WI38 (cell line): ENCODE results near the gene NF1.

Experiments
- H3K4me3 ChIP-seq: 2 replicates; pipeline ENCODE4 v1.5.1; 2011; ENCODE audit warnings: low read depth, mild to moderate bottlenecking, control low read depth, low read length
- TF ChIP-seq, protein P1 (sequence below): IDR thresholded peaks from 2 replicates; pipeline ENCODE4 v1.5.1; 2012; ENCODE audit warnings: low read depth, mild to moderate bottlenecking, control low read depth, low read length

The NF1 gene

DNA sequence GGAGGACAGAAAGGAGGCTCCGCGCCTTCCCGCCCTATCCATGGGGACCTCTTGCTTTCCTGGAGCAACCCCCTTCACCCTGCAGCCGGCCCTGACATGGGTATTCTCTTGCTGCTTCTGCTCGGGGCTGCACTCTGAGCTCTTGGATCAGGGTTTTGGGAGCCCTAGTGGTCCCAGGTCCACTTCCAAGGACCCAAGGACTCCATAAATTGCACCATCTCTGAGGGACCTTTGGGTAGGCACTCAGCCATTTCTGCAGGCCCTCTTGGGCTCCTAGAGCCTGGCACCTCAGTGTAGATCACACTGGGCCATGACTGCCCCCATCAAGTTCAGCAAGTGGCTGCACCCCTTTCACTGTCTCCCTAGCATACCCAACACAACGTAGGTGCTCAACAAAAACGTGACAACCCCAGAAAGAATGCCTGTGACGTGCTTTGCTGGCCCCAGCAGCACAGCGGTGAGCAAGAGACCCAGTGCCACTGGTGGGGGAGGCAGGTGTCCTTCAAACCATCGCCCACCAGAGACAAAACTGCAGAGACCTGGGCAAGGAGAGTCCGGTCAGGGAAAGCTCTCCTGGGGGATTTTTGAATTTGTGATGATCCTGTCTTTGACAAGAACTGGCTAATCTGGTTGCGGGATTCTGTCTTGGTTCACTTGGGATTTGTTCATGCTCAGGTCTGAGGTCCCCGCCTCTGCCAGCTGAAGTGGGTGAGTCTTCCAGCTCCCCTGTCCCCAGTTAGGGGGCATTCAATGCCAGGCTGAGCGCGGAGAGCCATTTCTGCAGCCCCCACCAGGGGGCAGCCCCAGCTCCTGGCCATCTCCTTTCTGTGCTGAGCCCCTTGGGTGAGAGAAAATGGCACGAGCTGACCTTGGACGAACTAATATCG is 294.2 kb downstream of the NF1 start:
- no peak overlapping the region for H3K4me3 ChIP-seq

DNA sequence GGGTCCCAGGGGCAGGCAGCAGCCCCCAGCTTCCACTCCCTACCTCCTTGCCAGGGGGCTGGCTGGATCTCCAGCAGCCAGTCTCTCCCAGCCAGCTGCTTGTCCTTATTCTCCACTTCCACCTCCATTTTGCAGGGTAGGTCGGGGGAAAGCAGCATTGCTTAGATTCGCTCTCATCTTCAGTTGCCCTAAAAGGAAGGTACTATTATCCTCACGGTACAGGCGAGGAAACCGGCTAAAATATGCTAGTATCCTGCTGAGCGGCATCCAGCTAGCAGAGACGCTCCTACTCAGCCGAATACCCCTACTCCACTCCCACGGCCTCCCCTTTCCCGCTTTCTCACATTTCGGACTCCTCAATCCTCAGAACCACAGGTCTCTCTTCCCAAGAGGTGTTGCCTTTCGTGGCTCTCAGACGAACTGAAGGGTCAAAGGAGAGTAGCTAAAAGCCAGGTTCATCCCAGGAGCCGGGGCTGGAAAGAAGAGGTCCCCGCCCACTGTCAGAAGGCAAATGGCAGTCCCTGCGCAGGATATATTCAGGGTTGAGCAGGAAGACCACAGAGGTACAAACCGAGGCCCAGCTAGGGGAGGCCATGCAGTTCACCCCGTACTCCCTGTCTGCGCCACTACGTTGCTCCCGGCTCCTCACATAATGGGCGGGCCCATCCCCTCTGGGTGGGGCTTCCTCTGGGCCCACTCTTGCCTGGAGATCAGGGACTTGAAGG is 295.0 kb downstream of the NF1 start:
- H3K4me3 ChIP-seq = no peak overlapping the region
- TF ChIP-seq, protein P1, sequence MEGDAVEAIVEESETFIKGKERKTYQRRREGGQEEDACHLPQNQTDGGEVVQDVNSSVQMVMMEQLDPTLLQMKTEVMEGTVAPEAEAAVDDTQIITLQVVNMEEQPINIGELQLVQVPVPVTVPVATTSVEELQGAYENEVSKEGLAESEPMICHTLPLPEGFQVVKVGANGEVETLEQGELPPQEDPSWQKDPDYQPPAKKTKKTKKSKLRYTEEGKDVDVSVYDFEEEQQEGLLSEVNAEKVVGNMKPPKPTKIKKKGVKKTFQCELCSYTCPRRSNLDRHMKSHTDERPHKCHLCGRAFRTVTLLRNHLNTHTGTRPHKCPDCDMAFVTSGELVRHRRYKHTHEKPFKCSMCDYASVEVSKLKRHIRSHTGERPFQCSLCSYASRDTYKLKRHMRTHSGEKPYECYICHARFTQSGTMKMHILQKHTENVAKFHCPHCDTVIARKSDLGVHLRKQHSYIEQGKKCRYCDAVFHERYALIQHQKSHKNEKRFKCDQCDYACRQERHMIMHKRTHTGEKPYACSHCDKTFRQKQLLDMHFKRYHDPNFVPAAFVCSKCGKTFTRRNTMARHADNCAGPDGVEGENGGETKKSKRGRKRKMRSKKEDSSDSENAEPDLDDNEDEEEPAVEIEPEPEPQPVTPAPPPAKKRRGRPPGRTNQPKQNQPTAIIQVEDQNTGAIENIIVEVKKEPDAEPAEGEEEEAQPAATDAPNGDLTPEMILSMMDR = no peak

More for the DNA sequence above, 294.2 kb downstream of the NF1 start:
- TF ChIP-seq, protein P1 = peak; percentile 55

DNA sequence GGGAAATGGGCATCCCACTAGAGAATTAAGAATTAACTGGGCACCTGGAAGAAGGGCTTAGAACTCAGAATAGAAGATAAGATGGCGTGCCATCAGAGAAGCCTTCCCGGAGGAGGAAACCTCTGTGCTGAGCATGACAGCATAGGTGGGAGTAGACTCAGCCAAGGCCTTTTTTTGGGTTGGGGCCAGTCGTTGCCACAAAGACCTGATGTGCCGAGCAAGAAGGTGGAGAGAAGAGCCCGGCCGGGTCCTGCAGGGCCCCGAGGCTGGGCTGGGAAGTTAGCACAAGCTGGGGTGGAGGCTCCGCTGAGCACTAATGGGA is 295.6 kb downstream of the NF1 start:
- no peak overlapping the region for H3K4me3 ChIP-seq
- TF ChIP-seq, protein P1 = no peak

DNA sequence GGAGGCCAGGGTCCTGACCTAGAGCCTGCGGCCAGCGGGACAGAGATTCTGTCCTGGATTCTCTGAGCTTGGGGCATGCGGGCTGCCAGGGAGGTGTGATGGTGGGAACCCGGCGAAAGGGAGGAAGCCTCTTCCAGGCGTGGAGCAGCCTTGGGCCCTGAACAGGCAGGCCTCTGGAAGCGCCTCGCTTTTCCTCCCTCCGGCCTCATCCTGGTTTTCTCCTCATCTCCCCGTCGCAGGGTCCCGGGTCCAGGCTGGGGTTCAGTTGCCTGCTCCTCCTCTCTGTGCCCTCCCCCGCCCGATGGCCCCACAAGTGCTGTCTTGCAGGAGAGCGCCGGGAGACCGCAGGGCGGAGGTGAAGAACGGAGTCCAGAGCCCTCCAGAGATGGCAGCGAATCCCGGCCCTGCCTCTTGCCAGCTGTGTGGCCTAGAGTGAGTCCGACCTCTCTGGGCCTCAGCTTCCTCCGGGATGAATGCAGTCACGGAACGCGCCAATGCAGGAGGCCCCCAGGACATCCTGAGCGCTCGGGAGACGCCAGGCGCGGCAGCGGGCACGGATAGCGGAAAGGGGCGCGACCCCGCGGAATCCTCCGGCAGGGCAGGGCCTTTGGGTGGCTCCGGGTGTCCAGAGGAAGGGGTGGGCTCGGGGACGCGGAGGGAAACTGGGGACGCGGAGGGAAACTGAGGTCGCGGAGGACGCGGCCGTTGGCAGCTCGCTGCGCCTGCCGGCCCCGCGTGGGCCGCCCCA is 296.1 kb downstream of the NF1 start:
- no peak overlapping the region for H3K4me3 ChIP-seq
- TF ChIP-seq, protein P1 = no peak

DNA sequence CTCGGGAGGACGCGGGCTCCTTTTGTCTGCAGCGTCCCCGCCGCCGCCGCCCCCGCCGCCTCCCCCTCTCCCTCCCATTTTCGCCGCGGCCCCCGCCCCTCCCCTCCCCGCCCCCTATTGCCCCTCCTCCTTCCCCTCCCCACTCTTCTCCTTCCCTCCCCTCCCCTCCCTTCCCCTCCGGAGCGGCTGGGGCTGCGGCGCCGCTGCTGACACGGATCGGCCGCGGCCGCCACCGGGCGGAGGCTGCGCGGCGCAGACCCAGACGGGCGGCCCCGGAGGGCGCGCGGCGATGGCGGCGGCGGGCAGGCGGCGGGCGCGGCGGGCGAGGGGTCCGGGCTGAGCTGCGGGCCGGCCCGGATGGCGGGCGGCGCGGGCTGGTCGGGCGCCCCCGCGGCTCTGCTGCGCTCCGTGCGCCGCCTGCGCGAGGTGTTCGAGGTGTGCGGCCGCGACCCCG is 296.7 kb downstream of the NF1 start, which contains the start of gene RAB11FIP4:
Gene RAB11FIP4 (plus strand): TSS at position 180 of the 454 bp plus-strand sequence. CDS start 178 bp downstream, at position 358.
- no peak within 1 kb of the TSS for H3K4me3 ChIP-seq
- TF ChIP-seq, protein P1 = no peak

DNA sequence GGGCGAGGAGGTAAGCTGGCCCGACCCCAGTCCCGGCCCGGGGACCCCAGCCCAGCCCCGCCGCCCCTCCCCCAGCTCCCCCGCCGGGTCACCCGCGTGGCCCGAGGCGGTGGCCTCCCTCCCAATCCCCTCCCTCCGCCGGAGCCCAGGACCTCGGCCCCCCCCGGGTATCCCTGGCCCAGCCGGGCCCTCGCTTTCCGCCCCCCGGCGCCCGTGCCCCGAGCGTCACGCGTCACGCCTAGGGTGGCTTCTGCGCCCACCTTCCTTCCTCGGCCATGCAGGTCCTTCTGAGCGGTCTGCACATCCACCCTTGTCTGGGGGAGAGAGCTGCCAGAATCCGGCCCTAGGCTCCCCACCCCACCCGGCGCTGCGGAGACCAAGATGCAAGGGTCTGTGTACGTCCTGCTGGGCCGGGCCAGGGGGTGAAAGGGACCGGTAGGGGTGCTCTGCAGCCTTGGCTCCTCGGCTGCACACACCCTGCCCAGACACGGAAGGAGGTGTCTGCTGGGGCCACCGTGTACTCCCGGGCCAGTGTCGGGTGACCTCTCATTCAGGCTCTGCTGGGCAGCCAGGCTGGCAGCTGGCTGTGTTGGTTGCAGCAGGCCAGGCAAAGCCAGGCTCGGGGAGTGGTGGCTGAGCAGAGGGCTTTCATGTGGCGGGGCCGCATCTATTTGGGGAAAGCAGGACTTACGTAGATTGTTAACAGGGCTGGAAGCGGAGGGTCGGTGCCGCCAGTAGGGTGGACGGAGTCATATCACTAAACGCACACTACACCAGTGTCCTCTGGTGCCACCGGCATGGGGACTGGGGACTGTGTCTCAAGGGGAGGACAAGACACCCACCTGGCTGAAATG is 297.5 kb downstream of the NF1 start:
- no peak overlapping the region for H3K4me3 ChIP-seq
- TF ChIP-seq, protein P1 = no peak
